ENCODE results near the gene DNAJC6. TPM values are rescaled to one million over a fixed set of nuclear protein-coding genes. Genes with fewer than 3 reads are reported as not detected.

The DNAJC6 gene
- total RNA-seq, 1 experiment from 2014 or later = not detected

- Histone ChIP-seq H3K9me3 (no peaks in the 10 kb centered on the region), H3K27me3 (peaks cover 9% of the 10 kb centered on the region), H3K4me3 (no peak overlapping the region), H3K36me3 (no peaks in the 10 kb centered on the region)
- no peak for DNase-seq
These were observed 100.5 kb downstream of the DNAJC6 start for GRCh38 chr1:65409816-65410326.

- H3K4me3 ChIP-seq = no peak overlapping the region
- H3K27me3 ChIP-seq = peaks cover 15% of the 10 kb centered on the region
- DNase-seq = no peak
- no peaks in the 10 kb centered on the region for H3K36me3 ChIP-seq
- no peaks in the 10 kb centered on the region for H3K9me3 ChIP-seq
These were observed 103.1 kb downstream of the DNAJC6 start for GRCh38 chr1:65412256-65412983.

GRCh38 chr1:65412984-65413375, 103.6 kb downstream of the DNAJC6 start:
- DNase-seq = no peak
- no peaks in the 10 kb centered on the region for H3K9me3 ChIP-seq

GRCh38 chr1:65414538-65414937, 105.2 kb downstream of the DNAJC6 start:
- Histone ChIP-seq H3K4me3 (no peak overlapping the region), H3K36me3 (no peaks in the 10 kb centered on the region), H3K9me3 (no peaks in the 10 kb centered on the region), H3K27me3 (peaks cover 12% of the 10 kb centered on the region)
- no peak for DNase-seq

More at GRCh38 chr1:65412984-65413375, 103.6 kb downstream of the DNAJC6 start:
- Histone ChIP-seq H3K36me3 (no peaks in the 10 kb centered on the region), H3K4me3 (no peak overlapping the region), H3K27me3 (peaks cover 13% of the 10 kb centered on the region)

GRCh38 chr1:65416767-65417166, 107.4 kb downstream of the DNAJC6 start:
- Histone ChIP-seq H3K4me3 (no peak overlapping the region), H3K36me3 (no peaks in the 10 kb centered on the region; the same call in 1 of the 2 replicates), H3K27me3 (peaks cover 10% of the 10 kb centered on the region), H3K9me3 (no peaks in the 10 kb centered on the region)
- no peak for DNase-seq

GRCh38 chr1:65417729-65418128, 108.4 kb downstream of the DNAJC6 start:
- Histone ChIP-seq H3K36me3 (no peaks in the 10 kb centered on the region; the same call in 1 of the 2 replicates), H3K9me3 (no peaks in the 10 kb centered on the region), H3K27me3 (peaks cover 10% of the 10 kb centered on the region), H3K4me3 (no peak overlapping the region)
- DNase-seq = no peak

- Histone ChIP-seq H3K36me3 (peaks cover 2% of the 10 kb centered on the region; the same call in 1 of the 2 replicates), H3K27me3 (peaks cover 10% of the 10 kb centered on the region), H3K9me3 (no peaks in the 10 kb centered on the region), H3K4me3 (no peak overlapping the region)
- DNase-seq = no peak
These were observed 109.3 kb downstream of the DNAJC6 start for GRCh38 chr1:65418522-65419185.

GRCh38 chr1:65419681-65420589, 110.6 kb downstream of the DNAJC6 start:
- Histone ChIP-seq H3K36me3 (peaks cover 6% of the 10 kb centered on the region), H3K4me3 (peak overlapping the region; percentile 95), H3K9me3 (peaks cover 2% of the 10 kb centered on the region; the same call in 1 of the 2 replicates), H3K27me3 (peaks cover 7% of the 10 kb centered on the region)
- DNase-seq = peak; percentile 95

- H3K36me3 ChIP-seq = peaks cover 11% of the 10 kb centered on the region
- peak within 1 kb of the TSS; percentile 95 for H3K4me3 ChIP-seq
- DNase-seq = no peak
- peaks cover 2% of the 10 kb centered on the region; the same call in 1 of the 2 replicates for H3K9me3 ChIP-seq
- no peaks in the 10 kb centered on the region; the same call in 1 of the 2 replicates for H3K27me3 ChIP-seq
These were observed 111.4 kb downstream of the DNAJC6 start, which contains the start of the genes LEPR and LEPROT for GRCh38 chr1:65420590-65421350. Gene LEPR, plus strand, starts transcription at chr1:65420668. Its CDS starts 144,898 bp downstream, at chr1:65565566. Gene LEPROT, plus strand, starts transcription at chr1:65420668. Its CDS starts 57 bp downstream, at chr1:65420725.

- H3K27me3 ChIP-seq = no peaks in the 10 kb centered on the region
- peaks cover 18% of the 10 kb centered on the region for H3K36me3 ChIP-seq
- DNase-seq = no peak
- peak overlapping the region; percentile 95 for H3K4me3 ChIP-seq
- H3K9me3 ChIP-seq = peaks cover 2% of the 10 kb centered on the region; the same call in 1 of the 2 replicates
These were observed 112.1 kb downstream of the DNAJC6 start for GRCh38 chr1:65421351-65422025.

GRCh38 chr1:65422241-65423203, 113.2 kb downstream of the DNAJC6 start:
- peak; percentile 86 for DNase-seq
- H3K9me3 ChIP-seq = peaks cover 2% of the 10 kb centered on the region; the same call in 1 of the 2 replicates

GRCh38 chr1:65423884-65424572, 114.7 kb downstream of the DNAJC6 start:
- DNase-seq = no peak
- Histone ChIP-seq H3K36me3 (peaks cover 31% of the 10 kb centered on the region), H3K9me3 (peaks cover 2% of the 10 kb centered on the region; the same call in 1 of the 2 replicates), H3K27me3 (no peaks in the 10 kb centered on the region), H3K4me3 (no peak overlapping the region)

More at GRCh38 chr1:65422241-65423203, 113.2 kb downstream of the DNAJC6 start:
- no peak overlapping the region; the same call in 1 of the 2 replicates for H3K4me3 ChIP-seq
- peaks cover 24% of the 10 kb centered on the region for H3K36me3 ChIP-seq
- no peaks in the 10 kb centered on the region for H3K27me3 ChIP-seq

GRCh38 chr1:65424573-65424889, 115.2 kb downstream of the DNAJC6 start:
- no peak for DNase-seq
- H3K36me3 ChIP-seq = peaks cover 34% of the 10 kb centered on the region
- H3K27me3 ChIP-seq = no peaks in the 10 kb centered on the region
- no peak overlapping the region for H3K4me3 ChIP-seq
- peaks cover 2% of the 10 kb centered on the region; the same call in 1 of the 2 replicates for H3K9me3 ChIP-seq

- Histone ChIP-seq H3K4me3 (no peak overlapping the region), H3K36me3 (peaks cover 37% of the 10 kb centered on the region), H3K27me3 (no peaks in the 10 kb centered on the region), H3K9me3 (peaks cover 2% of the 10 kb centered on the region; the same call in 1 of the 2 replicates)
- DNase-seq = no peak
These were observed 115.7 kb downstream of the DNAJC6 start for GRCh38 chr1:65425006-65425405.
